Pancreas (tissue), 10 donors: ENCODE results near the gene GPR150. TPM values are rescaled to one million over a fixed set of nuclear protein-coding genes. Genes with fewer than 3 reads are reported as not detected.

ENCODE experiments used
- ATAC-seq, 4 donors: fragments of 200-7000 bp; cut with Tn5 transposase; one replicate each; pipeline versions ENCODE4 v1.8.0 to v1.9.1; 2020; ENCODE audit warnings: mild to moderate bottlenecking in 4 of 4, moderate library complexity in 4 of 4
- DNase-seq, 6 donors: peaks; one replicate each; pipeline ENCODE4 v3.0.0-alpha.2; 2020
- FAIRE-seq: peaks from 2 replicates; lab custom pipeline; 2012; peaks lifted over from hg19 to GRCh38; lab: Jason Lieb, UNC
- H3K27ac ChIP-seq, 4 donors: fragments of 200-600 bp; sonication (generic); 1 replicate in 3 of 4; 2 replicates in 1 of 4; pipeline versions ENCODE4 v1.5.0 to v1.8.0; 2020
- H3K27me3 ChIP-seq, 4 donors: fragments of 200-600 bp; one replicate each; pipeline ENCODE4 v1.8.0; 2021
- H3K36me3 ChIP-seq, 3 donors: fragments of 200-600 bp; sonication (generic) in 1 of 3; one replicate each; pipeline versions ENCODE4 v1.5.0 to v1.8.0; 2020 to 2021
- H3K4me1 ChIP-seq, 3 donors: fragments of 200-600 bp; one replicate each; pipeline ENCODE4 v1.8.0; 2021
- H3K4me3 ChIP-seq, 4 donors: fragments of 200-600 bp; sonication (generic) in 2 of 4; one replicate each; pipeline versions ENCODE4 v1.5.0 to v1.8.0; 2020 to 2021
- H3K9me3 ChIP-seq, 4 donors: fragments of 200-600 bp; one replicate each; pipeline ENCODE4 v1.8.0; 2021
- CTCF ChIP-seq, 4 donors: fragments of 200-600 bp; sonication (generic) in 3 of 4; IDR thresholded peaks; one replicate each; pipeline versions ENCODE4 v1.5.0 to v1.8.0; 2021; ENCODE audit warnings: antibody characterized with exemption in 4 of 4
- WGBS, 2 donors: extraction: QIAGEN DNeasy Blood & Tissue Kit; methylation state at CpG; one replicate each; pipeline ENCODE4 v1.1.7; 2013; 5-methylcytosine and 5-hydroxymethylcytosine counted together
- intact Hi-C, 3 donors: fragments of 100-400 bp; cut with DNase I; formaldehyde crosslinking; loops; one replicate each; pipeline versions ENCODE4 v1.11.1 to v1.14.2; 2022
- polyA plus RNA-seq, 2 donors: library from polyadenylated mRNA; stranded (reverse); fragments of 200-250 nt; gene quantifications; one replicate each; pipeline ENCODE4 v1.2.3, GENCODE V29; 2013
- total RNA-seq, 6 donors: library from RNA; stranded (reverse); fragmentation: NEBNext Ultra II Directional in 4 of 6; extraction: Animal tissue kit (Norgen Biotek cat#: 25700) in 4 of 6; gene quantifications; one replicate each; pipeline versions ENCODE4 v1.2.1 to v1.2.4, GENCODE V29; 2021 to 2023
- donor health status: healthy with polysubstance abuse.
- donor health status: DM: no; HTN: no; CAD: no; lungs with moderate emphysema.
- donor health status: DM: no; HTN: no; CAD: no.
- donor health status: control.
- donor health status: control.
- donor health status: Bipolar disorder and iron deficiency.
- donor health status: DM: yes; HTN: yes; CAD: no.
- donor health status: DM: no; HTN: no; CAD: no.
- donor health status: DM: no; HTN: no; CAD: no.
- donor health status: DM: yes; HTN: yes; CAD: no.

The GPR150 gene
- total and polyA plus RNA-seq, 8 donors: 0.61 to 5.7 (median 2.0) TPM

DNA sequence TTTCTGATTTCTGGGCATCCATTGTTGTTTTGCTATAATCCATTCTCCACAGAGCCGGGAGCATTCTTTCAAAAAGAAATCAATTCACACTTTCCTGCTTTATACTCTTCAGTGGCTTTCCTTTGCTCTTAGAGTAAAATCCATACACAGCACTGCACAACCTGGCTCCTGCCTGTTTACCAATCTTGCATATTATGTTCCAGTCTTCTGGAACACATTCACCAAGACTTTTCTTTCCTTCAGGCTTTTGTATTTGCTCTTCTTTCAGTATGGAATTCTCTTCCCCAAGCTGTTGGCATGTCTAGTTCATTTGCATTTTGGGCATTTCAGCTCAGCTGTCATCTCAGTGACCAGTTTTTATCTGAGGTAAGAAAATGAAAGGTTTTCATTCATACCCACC, 33.0 kb downstream of the GPR150 start:
- 59 to 68% methylated on average over 1 of the region's 1 CpG for WGBS, 2 donors
- DNase-seq (no peak), ATAC-seq (no peak), FAIRE-seq (no peak)
- no peak for TF ChIP-seq CTCF (IDR thresholded peaks at IDR 0.05)
- intact Hi-C loops: loop anchor here in 1 of 3 donors (10.0 kb wide), 1 partner anchor 122 kb away; no protein-coding TSS in a partner anchor
- Histone ChIP-seq H3K4me3 (no peak overlapping the region), H3K4me1 (peaks cover 14 to 25% (median 23%) of the 10 kb centered on the region in 3 donors), H3K27ac (no peak overlapping the region), H3K9me3 (no peaks in the 10 kb centered on the region), H3K36me3 (no peaks in the 10 kb centered on the region), H3K27me3 (no peaks in the 10 kb centered on the region)

DNA sequence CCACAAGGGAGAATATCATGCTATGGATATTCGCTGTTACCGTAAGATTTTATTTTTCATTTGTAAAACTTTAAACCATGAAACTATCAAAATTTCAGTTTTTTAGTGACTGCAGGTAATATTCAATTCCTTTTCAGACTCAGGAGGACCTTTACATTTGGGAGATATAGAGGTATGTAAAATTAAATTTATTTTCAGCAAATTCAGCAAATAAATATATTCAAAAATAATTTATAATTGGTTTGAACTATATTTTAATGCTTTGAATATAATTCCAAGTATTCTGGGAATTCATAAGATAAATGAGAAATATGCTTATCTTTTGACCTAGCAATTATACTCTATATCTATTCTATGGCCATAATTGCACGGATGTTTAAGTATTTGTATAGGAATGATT, 34.3 kb downstream of the GPR150 start:
- no peak for DNase-seq
- no peaks in the 10 kb centered on the region for H3K36me3 ChIP-seq
- peaks cover 6 to 12% (median 10%) of the 10 kb centered on the region in 3 donors for H3K4me1 ChIP-seq
- no peaks in the 10 kb centered on the region for H3K27me3 ChIP-seq
- H3K27ac ChIP-seq: no peak overlapping the region
- no peak for FAIRE-seq
- TF ChIP-seq CTCF (IDR thresholded peaks at IDR 0.05): no peak
- no peak for ATAC-seq
- no peaks in the 10 kb centered on the region for H3K9me3 ChIP-seq
- intact Hi-C loops: loop anchor here in 1 of 3 donors (10.0 kb wide), 1 partner anchor 121 kb away; no protein-coding TSS in a partner anchor
- no peak overlapping the region for H3K4me3 ChIP-seq
- 96 to 97% methylated on average over 3 of the region's 3 CpGs for WGBS, 2 donors

GRCh38 chr5:95655575-95655974, 35.7 kb downstream of the GPR150 start:
- 32 to 42% methylated on average over 1 of the region's 1 CpG for WGBS, 2 donors
- Histone ChIP-seq H3K4me3 (no peak overlapping the region), H3K36me3 (no peaks in the 10 kb centered on the region), H3K27me3 (no peaks in the 10 kb centered on the region), H3K27ac (no peak overlapping the region), H3K9me3 (no peaks in the 10 kb centered on the region), H3K4me1 (peaks cover 0 to under 1% (median 0%) of the 10 kb centered on the region in 3 donors)
- no peak for FAIRE-seq
- intact Hi-C loops: loop anchor here in 1 of 3 donors (10.0 kb wide), 1 partner anchor 119 kb away; no protein-coding TSS in a partner anchor
- no peak for DNase-seq
- ATAC-seq: no peak
- no peak for TF ChIP-seq CTCF (IDR thresholded peaks at IDR 0.05)

DNA sequence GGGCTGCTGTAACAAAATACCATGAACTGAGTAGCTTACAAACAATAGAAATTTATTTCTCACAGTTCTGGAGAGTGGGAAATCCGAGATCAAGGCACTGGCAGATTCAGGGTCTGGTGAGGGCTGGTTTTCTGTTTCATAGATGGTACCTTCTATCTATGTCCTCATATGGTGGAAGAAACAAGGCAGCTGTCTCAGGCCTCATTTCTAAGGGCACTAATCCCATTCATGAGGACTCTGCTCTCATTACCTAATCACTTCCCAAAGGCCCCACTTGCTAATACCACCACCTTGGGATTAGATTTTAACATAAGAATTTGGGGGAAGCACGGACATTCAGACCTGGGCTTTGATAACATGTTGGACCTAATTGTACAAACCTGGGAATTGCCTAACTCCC, 40.2 kb downstream of the GPR150 start:
- Histone ChIP-seq H3K4me3 (no peak overlapping the region), H3K27me3 (no peaks in the 10 kb centered on the region), H3K27ac (no peak overlapping the region), H3K36me3 (no peaks in the 10 kb centered on the region), H3K4me1 (peaks cover 0 to 8% (median 7%) of the 10 kb centered on the region in 3 donors), H3K9me3 (no peaks in the 10 kb centered on the region)
- intact Hi-C loops: loop anchor here in 1 of 3 donors (5.0 to 10.0 kb wide), 2 partner anchors 75 to 187 kb away; partner anchors contain the start of gene RHOBTB3
- no peak for TF ChIP-seq CTCF (IDR thresholded peaks at IDR 0.05)
- ATAC-seq (no peak), DNase-seq (no peak), FAIRE-seq (no peak)
- WGBS, 2 donors: 79 to 91% methylated on average over 2 of the region's 2 CpGs

DNA sequence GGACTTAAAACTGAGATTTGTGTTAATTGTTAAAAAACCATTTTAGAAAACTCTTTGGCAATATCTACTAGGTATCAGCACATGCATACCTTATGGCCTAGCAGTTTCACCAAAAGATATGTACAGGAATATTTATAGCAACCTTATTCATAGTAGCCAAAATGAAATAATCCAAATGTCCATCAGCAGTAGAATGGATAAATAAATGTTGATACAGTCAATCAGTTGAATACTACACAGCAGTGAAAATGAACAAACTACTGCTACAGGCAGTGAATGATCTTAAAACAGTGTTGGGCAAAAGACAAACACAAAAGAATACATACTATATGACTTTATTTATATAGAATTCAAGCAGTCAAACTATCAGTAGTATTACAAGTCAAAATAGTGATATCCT, 43.1 kb downstream of the GPR150 start:
- DNase-seq (no peak), FAIRE-seq (no peak), ATAC-seq (no peak)
- TF ChIP-seq CTCF (IDR thresholded peaks at IDR 0.05): no peak
- no peak overlapping the region for H3K27ac ChIP-seq
- intact Hi-C loops: loop anchor here in 1 of 3 donors (5.0 to 10.0 kb wide), 2 partner anchors 72 to 184 kb away; partner anchors contain the start of gene RHOBTB3
- H3K36me3 ChIP-seq: no peaks in the 10 kb centered on the region
- H3K27me3 ChIP-seq: no peaks in the 10 kb centered on the region
- peaks cover 0 to 10% (median 8%) of the 10 kb centered on the region in 3 donors for H3K4me1 ChIP-seq
- H3K4me3 ChIP-seq: no peak overlapping the region
- no peaks in the 10 kb centered on the region for H3K9me3 ChIP-seq
